HepG2 (cell line): Measurements from ENCODE around the gene SYT13. TPM values are rescaled to one million over a fixed set of nuclear protein-coding genes. Genes with fewer than 3 reads are reported as not detected.

ENCODE experiments used
- ATAC-seq: fragments of 200-7000 bp; cut with Tn5 transposase; 3 replicates; pipeline ENCODE4 v1.9.1; 2020; ENCODE audit warnings: mild to moderate bottlenecking, moderate library complexity
- BruUV-seq: library from RNA; stranded (reverse); fragments of 400-500 nt; replicated peaks from 2 replicates; lab custom pipeline; 2021; lab: Mats Ljungman, UMichigan
- CTCF ChIA-PET: fragments of 300-600 bp; formaldehyde crosslinking; extraction: SDS; loops from one replicate; lab custom pipeline; 2021; ENCODE audit warnings: low total read pairs, inconsistent platforms, low intra/inter-chr PET ratio; lab: Yijun Ruan, JAX
- POLR2A ChIA-PET: fragments of 350-600 bp; sonication (Branson Sonifier 250); formaldehyde crosslinking; loops from one replicate; lab custom pipeline; 2020; ENCODE audit warnings: antibody characterized with exemption, inconsistent platforms; lab: Yijun Ruan, JAX
- DNase-seq: peaks from one replicate; pipeline ENCODE4 v3.0.0-alpha.2; 2015; ENCODE audit warnings: low spot score
- FAIRE-seq: peaks from 3 replicates; lab custom pipeline; 2011; peaks lifted over from hg19 to GRCh38; lab: Jason Lieb, UNC
- H2AFZ ChIP-seq: one replicate; pipeline ENCODE4 v1.6.1; 2011; ENCODE audit warnings: low read length, inconsistent platforms
- H3K27ac ChIP-seq: fragments of 300-600 bp; 3 replicates; pipeline ENCODE4 v1.8.0; 2011; ENCODE audit warnings: mixed run types, mild to moderate bottlenecking, mixed read lengths, low read length, inconsistent platforms; ENCODE audit not compliant: insufficient read depth; ENCODE audit errors: extremely low read length
- H3K27me3 ChIP-seq, 2 experiments: fragments of 200-600 bp in 1 of 2; 2 replicates in 1 of 2; 3 replicates in 1 of 2; pipeline versions ENCODE4 v1.6.0 to v1.8.0; 2011; ENCODE audit warnings: low read length in 2 of 2, mild to moderate bottlenecking in 2 of 2, moderate library complexity in 2 of 2, inconsistent platforms in 1 of 2; ENCODE audit not compliant: insufficient read depth in 2 of 2, control insufficient read depth in 1 of 2
- H3K36me3 ChIP-seq, 2 experiments: fragments of 200-600 bp in 1 of 2; replicated peaks in 1 of 2; 2 replicates in 1 of 2; 3 replicates in 1 of 2; pipeline versions ENCODE4 v1.5.1 to v1.8.0; 2011; ENCODE audit warnings: low read length in 2 of 2, inconsistent platforms in 1 of 2; ENCODE audit not compliant: insufficient read depth in 2 of 2, control insufficient read depth in 1 of 2
- H3K4me1 ChIP-seq: 2 replicates; pipeline ENCODE4 v1.5.1; 2012; ENCODE audit warnings: low read length, inconsistent platforms; ENCODE audit not compliant: insufficient read depth
- H3K4me2 ChIP-seq: 2 replicates; pipeline ENCODE4 v1.6.0; 2011; ENCODE audit warnings: low read depth, low read length, inconsistent platforms
- H3K4me3 ChIP-seq, 3 experiments: fragments of 200-600 bp in 1 of 3; sonication (generic), shearing (Covaris generic) in 1 of 3; replicated peaks in 1 of 3; 2 replicates each; pipeline ENCODE4 v1.5.1; 2011 to 2016; ENCODE audit warnings: low read length in 3 of 3, inconsistent platforms in 2 of 3, low read depth in 2 of 3, mild to moderate bottlenecking in 2 of 3, control low read depth in 1 of 3, mixed read lengths in 1 of 3; ENCODE audit not compliant: insufficient read depth in 1 of 3
- H3K79me2 ChIP-seq: one replicate; pipeline ENCODE4 v1.6.1; 2011; ENCODE audit warnings: low read length, inconsistent platforms; ENCODE audit not compliant: insufficient read depth
- H3K9ac ChIP-seq: 2 replicates; pipeline ENCODE4 v1.6.0; 2011; ENCODE audit warnings: mild to moderate bottlenecking, low read depth, low read length, inconsistent platforms; ENCODE audit not compliant: insufficient read depth
- H3K9me3 ChIP-seq: 2 replicates; pipeline ENCODE4 v1.5.1; 2012; ENCODE audit warnings: mild to moderate bottlenecking, low read length
- H4K20me1 ChIP-seq: 2 replicates; pipeline ENCODE4 v1.6.0; 2011; ENCODE audit warnings: inconsistent platforms, mild to moderate bottlenecking, low read length, moderate library complexity; ENCODE audit not compliant: insufficient read depth
- AFF4 ChIP-seq: sonication (generic); formaldehyde crosslinking; IDR thresholded peaks from 2 replicates; pipeline ENCODE4 v1.4.0; 2020; ENCODE audit warnings: missing genetic modification reagents
- GPBP1L1 ChIP-seq: sonication (generic); formaldehyde crosslinking; IDR thresholded peaks from 2 replicates; pipeline ENCODE4 v1.5.0; 2020; ENCODE audit warnings: mild to moderate bottlenecking, missing genetic modification reagents
- ISL2 ChIP-seq: sonication (generic); formaldehyde crosslinking; IDR thresholded peaks from 2 replicates; pipeline ENCODE4 v1.5.0; 2020; ENCODE audit warnings: missing genetic modification reagents
- KAT8 ChIP-seq: IDR thresholded peaks from 2 replicates; pipeline ENCODE4 v1.6.1; 2016; ENCODE audit warnings: missing genetic modification reagents, missing compliant biosample characterization
- MXD3 ChIP-seq: IDR thresholded peaks from 2 replicates; pipeline ENCODE4 v1.6.1; 2016; ENCODE audit warnings: mild to moderate bottlenecking, missing biosample characterization, missing genetic modification reagents
- NFKBIZ ChIP-seq: IDR thresholded peaks from 2 replicates; pipeline ENCODE4 v1.6.1; 2018; ENCODE audit warnings: missing genetic modification reagents, missing compliant biosample characterization
- RBM39 ChIP-seq: fragments of 200-400 bp; formaldehyde crosslinking; IDR thresholded peaks from one replicate; pipeline ENCODE4 v1.6.1; 2018; ENCODE audit warnings: antibody characterized with exemption, mild to moderate bottlenecking, low read depth, low read length; ENCODE audit not compliant: poor library complexity, severe bottlenecking
- SNAPC2 ChIP-seq: sonication (generic); formaldehyde crosslinking; IDR thresholded peaks from 2 replicates; pipeline ENCODE4 v1.8.1; 2022; ENCODE audit warnings: mild to moderate bottlenecking, missing genetic modification reagents
- YEATS4 ChIP-seq: sonication (generic); formaldehyde crosslinking; IDR thresholded peaks from 2 replicates; pipeline ENCODE4 v1.4.0; 2020; ENCODE audit warnings: missing genetic modification reagents, borderline replicate concordance
- ZBTB2 ChIP-seq: sonication (generic); formaldehyde crosslinking; IDR thresholded peaks from 2 replicates; pipeline ENCODE4 v1.8.0; 2022; ENCODE audit warnings: low read depth, missing genetic modification reagents
- ZNF142 ChIP-seq: sonication (generic); formaldehyde crosslinking; IDR thresholded peaks from 2 replicates; pipeline ENCODE4 v1.4.0; 2020; ENCODE audit warnings: missing genetic modification reagents
- ZNF780A ChIP-seq: sonication (generic); formaldehyde crosslinking; IDR thresholded peaks from 2 replicates; pipeline ENCODE4 v1.8.0; 2022; ENCODE audit warnings: mild to moderate bottlenecking, missing genetic modification reagents, moderate library complexity
- WGBS: methylation state at CpG from one replicate; pipeline ENCODE4 v1.1.6; 2017; ENCODE audit warnings: low lambda C conversion rate; 5-methylcytosine and 5-hydroxymethylcytosine counted together
- in situ Hi-C: cut with HindIII; loops from 2 replicates; pipeline ENCODE4 v1.10.0; 2017; ENCODE audit warnings: low pct_unique_long_range_greater_than_20kb; ENCODE audit not compliant: extremely low pct_ligation_motif_present
- intact Hi-C: fragments of 100-400 bp; cut with micrococcal nuclease; formaldehyde crosslinking; loops from one replicate; pipeline ENCODE4 v1.10.0; 2022; ENCODE audit not compliant: unreplicated experiment
- polyA plus RNA-seq, 8 experiments: library from polyadenylated mRNA; depleted of rRNA in 3 of 8; stranded (reverse) in 7 of 8; unstranded in 1 of 8; fragments of >200 nt; fragmentation: Illumina TruSeq in 4 of 8; extraction: Trizol in 4 of 8; gene quantifications; 2 replicates each; pipeline versions ENCODE4 v1.2.1 to v1.2.3, GENCODE V29; 2011 to 2016; ENCODE audit warnings: low read depth in 4 of 8, missing spikeins in 1 of 8, mixed read lengths in 1 of 8; ENCODE audit not compliant: insufficient read depth in 1 of 8
- total RNA-seq, 5 experiments: library from RNA; depleted of rRNA; stranded (reverse); fragments of >200 nt; fragmentation: Illumina TruSeq; extraction: Trizol; gene quantifications; 2 replicates each; pipeline ENCODE4 v1.2.3, GENCODE V29; 2016; ENCODE audit warnings: low read depth in 1 of 5

Gene SYT13
- total and polyA plus RNA-seq, 2 of the 13 experiments (the other 11 are each of a cell fraction or from before 2014, with no cell fraction given): 0.02 to 0.13 TPM

GRCh38 chr11:45274206-45274605 is 11.9 kb downstream of the SYT13 start:
- Histone ChIP-seq H3K79me2 (no peaks in the 10 kb centered on the region), H3K36me3 (no peaks in the 10 kb centered on the region), H3K4me1 (no peaks in the 10 kb centered on the region), H3K9ac (no peak overlapping the region), H3K9me3 (no peaks in the 10 kb centered on the region), H4K20me1 (no peaks in the 10 kb centered on the region), H3K4me2 (no peak overlapping the region), H3K27me3 (no peaks in the 10 kb centered on the region), H3K4me3 (no peak overlapping the region), H2AFZ (no peak overlapping the region), H3K27ac (no peak overlapping the region)
- POLR2A ChIA-PET: no interaction called here
- in situ Hi-C loops (no loop called here), intact Hi-C loops (no loop called here)
- no peak for FAIRE-seq
- 0% methylated on average over 4 of the region's 4 CpGs for WGBS
- no peak for ATAC-seq
- CTCF ChIA-PET: no interaction called here
- no peak for DNase-seq
- no TSS peak for BruUV-seq
- no peak for TF ChIP-seq RBM39
- no peak for TF ChIP-seq ZBTB2
- TF ChIP-seq ZNF142 (CRISPR knock-in tag): no peak
- TF ChIP-seq AFF4 (CRISPR knock-in tag): no peak
- no peak for TF ChIP-seq ISL2 (CRISPR knock-in tag)
- no peak for TF ChIP-seq KAT8 (CRISPR knock-in tag)
- no peak for TF ChIP-seq YEATS4 (CRISPR knock-in tag)
- no peak for TF ChIP-seq GPBP1L1
- TF ChIP-seq MXD3 (CRISPR knock-in tag): no peak
- TF ChIP-seq SNAPC2 (CRISPR knock-in tag): no peak
- no peak for TF ChIP-seq ZNF780A
- no peak for TF ChIP-seq NFKBIZ (CRISPR knock-in tag)
